Left ventricle myocardium inferior (tissue), 1 donor: ENCODE measurements around the gene PERM1. TPM values are rescaled to one million over a fixed set of nuclear protein-coding genes. Genes with fewer than 3 reads are reported as not detected.
"Not testable (repeated sequence)": the region's sequence is repeated elsewhere in the genome, so short reads cannot be mapped to it uniquely, and the experiment has no call there.

Experiments
- DNase-seq: peaks from one replicate; pipeline ENCODE4 v3.0.0-alpha.2; 2020
- H3K27ac ChIP-seq: fragments of 200-600 bp; replicated peaks from 2 replicates; pipeline ENCODE4 v1.8.0; 2021
- H3K27me3 ChIP-seq: fragments of 200-600 bp; 2 replicates; pipeline ENCODE4 v1.8.0; 2021; ENCODE audit warnings: low read depth
- H3K36me3 ChIP-seq: fragments of 200-600 bp; 2 replicates; pipeline ENCODE4 v1.8.0; 2021
- H3K4me1 ChIP-seq: fragments of 200-600 bp; 2 replicates; pipeline ENCODE4 v1.8.0; 2021
- H3K4me3 ChIP-seq: fragments of 200-600 bp; 2 replicates; pipeline ENCODE4 v1.8.0; 2021; ENCODE audit warnings: mild to moderate bottlenecking, moderate library complexity
- H3K9me3 ChIP-seq: fragments of 200-600 bp; replicated peaks from 2 replicates; pipeline ENCODE4 v1.8.0; 2021
- intact Hi-C: fragments of 100-400 bp; cut with micrococcal nuclease; formaldehyde crosslinking; loops from one replicate; pipeline ENCODE4 v1.11.0; 2022
- total RNA-seq: library from RNA; stranded (reverse); fragmentation: NEBNext Ultra II Directional; extraction: Animal tissue kit (Norgen Biotek cat#: 25700); gene quantifications from one replicate; pipeline ENCODE4 v1.2.1, GENCODE V29; 2021
- TF ChIP-seq, protein P1 (sequence below): fragments of 200-600 bp; IDR thresholded peaks from 2 replicates; pipeline ENCODE4 v1.8.0; 2021; ENCODE audit warnings: antibody characterized with exemption, mild to moderate bottlenecking, borderline replicate concordance
- donor health status: DM: no; HTN: yes; CAD: no; lungs with severe emphysema.

Gene PERM1
- total RNA-seq, 1 donor from 2014 or later = 160 TPM

DNA sequence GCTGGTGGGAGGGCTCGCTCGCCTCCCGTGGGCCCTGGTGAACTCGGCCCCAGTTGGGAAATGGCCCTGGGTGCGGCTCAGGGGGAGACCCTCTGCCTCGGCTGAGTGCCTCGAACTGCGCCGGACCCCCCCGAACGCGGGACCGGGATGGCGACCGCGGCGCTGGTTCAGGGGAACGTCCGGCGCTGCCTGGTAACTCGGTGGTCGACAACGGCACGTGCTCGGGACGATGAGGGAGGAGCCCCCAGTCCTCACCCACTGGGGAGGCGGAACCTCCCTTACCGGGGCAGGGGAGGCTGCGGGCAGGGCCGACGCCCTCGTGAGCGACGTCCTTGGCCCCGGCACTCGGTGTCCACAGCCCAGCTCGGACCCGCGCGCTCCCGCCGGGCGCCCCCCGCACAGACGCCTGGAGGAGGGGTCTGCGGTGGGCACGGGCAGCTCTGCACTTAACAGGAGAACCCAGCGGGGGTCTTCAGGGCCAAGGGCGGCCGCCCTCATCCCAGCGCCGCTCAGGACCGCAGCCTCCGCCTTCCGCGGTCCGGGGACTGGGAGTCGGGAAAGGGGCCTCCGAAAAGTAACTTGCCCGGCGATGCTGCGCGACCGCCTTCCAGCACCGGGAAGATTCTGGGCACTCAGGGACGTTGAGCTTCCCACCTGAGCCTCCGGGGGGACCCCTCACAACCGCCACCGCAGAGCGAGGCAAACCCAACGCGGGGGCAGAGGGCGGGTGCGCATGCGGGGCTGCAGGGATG lies 16.3 kb upstream of the PERM1 start:
- TF ChIP-seq, protein P1, sequence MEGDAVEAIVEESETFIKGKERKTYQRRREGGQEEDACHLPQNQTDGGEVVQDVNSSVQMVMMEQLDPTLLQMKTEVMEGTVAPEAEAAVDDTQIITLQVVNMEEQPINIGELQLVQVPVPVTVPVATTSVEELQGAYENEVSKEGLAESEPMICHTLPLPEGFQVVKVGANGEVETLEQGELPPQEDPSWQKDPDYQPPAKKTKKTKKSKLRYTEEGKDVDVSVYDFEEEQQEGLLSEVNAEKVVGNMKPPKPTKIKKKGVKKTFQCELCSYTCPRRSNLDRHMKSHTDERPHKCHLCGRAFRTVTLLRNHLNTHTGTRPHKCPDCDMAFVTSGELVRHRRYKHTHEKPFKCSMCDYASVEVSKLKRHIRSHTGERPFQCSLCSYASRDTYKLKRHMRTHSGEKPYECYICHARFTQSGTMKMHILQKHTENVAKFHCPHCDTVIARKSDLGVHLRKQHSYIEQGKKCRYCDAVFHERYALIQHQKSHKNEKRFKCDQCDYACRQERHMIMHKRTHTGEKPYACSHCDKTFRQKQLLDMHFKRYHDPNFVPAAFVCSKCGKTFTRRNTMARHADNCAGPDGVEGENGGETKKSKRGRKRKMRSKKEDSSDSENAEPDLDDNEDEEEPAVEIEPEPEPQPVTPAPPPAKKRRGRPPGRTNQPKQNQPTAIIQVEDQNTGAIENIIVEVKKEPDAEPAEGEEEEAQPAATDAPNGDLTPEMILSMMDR = peak; percentile 2
- DNase-seq = no peak
- H3K27ac ChIP-seq = peak overlapping the region; percentile 99
- intact Hi-C loops = no loop called here
- no peaks in the 10 kb centered on the region for H3K27me3 ChIP-seq
- H3K4me3 ChIP-seq = peak overlapping the region; percentile 77
- H3K36me3 ChIP-seq = no peaks in the 10 kb centered on the region
- H3K9me3 ChIP-seq = no peaks in the 10 kb centered on the region
- H3K4me1 ChIP-seq = peaks cover 45% of the 10 kb centered on the region

DNA sequence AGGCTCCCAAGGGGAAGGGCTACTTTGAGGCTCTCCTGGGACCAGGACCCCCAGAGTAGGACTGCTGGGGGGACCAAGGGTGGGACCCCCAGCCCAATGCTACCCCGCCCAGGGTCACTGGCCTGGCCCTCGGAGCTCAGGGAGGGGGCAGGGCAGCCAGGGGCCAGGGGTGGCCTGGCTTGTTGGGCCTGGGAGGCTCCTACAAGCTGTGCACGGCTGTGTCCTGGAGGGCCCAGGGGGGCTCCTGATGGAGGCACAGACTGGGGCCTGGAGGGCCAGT lies 15.8 kb upstream of the PERM1 start:
- Histone ChIP-seq H3K36me3 (no peaks in the 10 kb centered on the region), H3K4me3 (peak overlapping the region; percentile 77), H3K27me3 (no peaks in the 10 kb centered on the region), H3K9me3 (no peaks in the 10 kb centered on the region), H3K27ac (no peak overlapping the region), H3K4me1 (peaks cover 45% of the 10 kb centered on the region)
- DNase-seq = no peak
- TF ChIP-seq, protein P1 = no peak
- intact Hi-C loops = no loop called here

DNA sequence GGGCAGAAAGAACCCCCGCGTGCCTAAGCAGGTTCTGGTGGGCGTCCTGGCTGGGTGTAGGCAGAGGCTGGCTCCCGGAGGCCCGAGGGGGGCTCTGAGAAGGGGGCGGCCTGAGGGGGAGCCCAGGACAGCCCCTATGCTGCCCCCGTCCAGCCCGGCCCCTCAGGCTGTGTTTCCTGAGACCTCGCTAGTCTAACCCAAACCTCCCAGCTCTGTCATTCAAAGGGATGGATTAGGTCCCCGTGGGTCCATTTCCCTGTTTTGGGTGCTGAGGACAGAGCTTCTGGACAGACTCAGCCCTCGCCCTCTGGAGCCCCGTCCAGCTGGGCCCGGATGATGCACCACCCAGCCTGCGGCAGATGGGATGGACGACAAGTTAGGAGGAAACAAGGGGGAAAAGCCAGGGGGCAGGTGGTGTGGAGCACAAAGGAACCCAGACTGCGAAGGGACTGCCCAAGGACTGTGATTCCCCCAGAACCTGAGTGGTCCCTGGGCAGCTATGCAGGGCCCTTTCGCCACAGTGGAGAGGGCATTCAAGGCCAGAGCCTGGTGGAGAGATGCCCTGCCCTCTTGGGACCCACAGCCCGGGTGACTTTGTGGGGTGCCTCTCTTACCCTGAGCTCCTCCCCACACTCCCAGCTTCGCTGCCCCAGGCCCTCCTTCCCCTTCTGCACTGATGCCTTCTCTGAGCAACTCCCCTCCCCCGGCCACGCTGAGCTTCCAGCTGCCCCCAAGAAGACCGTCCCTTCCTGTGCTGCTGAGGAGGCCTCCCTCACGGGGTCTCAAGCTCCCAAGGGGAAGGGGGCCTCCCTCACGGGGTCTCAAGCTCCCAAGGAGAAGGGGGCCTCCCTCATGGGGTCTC lies 15.2 kb upstream of the PERM1 start:
- Histone ChIP-seq H3K4me3 (peak overlapping the region; percentile 77), H3K27me3 (no peaks in the 10 kb centered on the region), H3K36me3 (no peaks in the 10 kb centered on the region), H3K27ac (no peak overlapping the region), H3K4me1 (peaks cover 44% of the 10 kb centered on the region), H3K9me3 (peaks cover 5% of the 10 kb centered on the region)
- no peak for DNase-seq
- TF ChIP-seq, protein P1 = no peak
- intact Hi-C loops = no loop called here

DNA sequence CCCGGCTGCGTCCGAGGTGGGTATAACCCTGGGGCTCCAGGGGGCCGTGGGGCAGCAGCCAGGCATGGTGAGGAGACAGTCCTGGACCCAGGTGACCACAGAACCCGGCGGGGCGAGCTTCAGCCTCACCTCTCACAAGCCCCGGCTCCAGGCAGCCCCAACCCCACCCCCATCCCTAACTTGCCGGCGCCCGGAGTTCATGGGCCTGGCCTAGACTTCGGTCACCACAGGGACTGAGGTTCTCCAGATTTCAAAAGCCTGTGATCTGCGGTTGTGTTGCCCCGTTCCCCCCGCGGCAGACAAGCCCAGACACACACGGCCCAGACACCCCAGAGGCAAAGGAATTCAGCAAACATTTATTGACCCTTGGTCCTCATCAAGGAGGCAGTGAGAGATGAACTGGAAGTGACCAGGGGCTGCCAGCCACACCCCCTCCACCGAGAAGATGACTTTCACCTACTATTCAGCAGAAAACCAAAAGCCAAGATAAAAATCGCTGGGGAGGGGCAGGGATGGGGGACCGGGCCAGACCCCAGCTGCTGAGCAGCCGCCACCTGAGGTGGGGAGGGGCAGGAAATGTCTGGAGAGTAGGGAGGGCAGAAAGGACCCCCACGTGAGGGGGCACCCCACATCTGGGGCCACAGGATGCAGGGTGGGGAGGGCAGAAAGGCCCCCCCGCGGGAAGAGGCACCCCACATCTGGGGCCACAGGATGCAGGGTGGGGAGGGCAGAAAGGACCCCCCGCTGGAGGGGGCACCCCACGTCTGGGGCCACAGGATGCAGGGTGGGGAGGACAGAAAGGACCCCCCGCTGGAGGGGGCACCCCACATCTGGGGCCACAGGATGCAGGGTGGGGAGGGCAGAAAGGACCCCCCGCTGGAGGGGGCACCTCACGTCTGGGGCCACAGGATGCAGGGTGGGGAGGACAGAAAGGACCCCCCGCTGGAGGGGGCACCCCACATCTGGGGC lies 14.1 kb upstream of the PERM1 start:
- intact Hi-C loops = no loop called here
- DNase-seq = no peak
- TF ChIP-seq, protein P1 = no peak
- Histone ChIP-seq H3K27ac (no peak overlapping the region), H3K27me3 (no peaks in the 10 kb centered on the region), H3K36me3 (no peaks in the 10 kb centered on the region), H3K4me1 (peaks cover 32% of the 10 kb centered on the region), H3K4me3 (no peak overlapping the region), H3K9me3 (peaks cover 10% of the 10 kb centered on the region)

DNA sequence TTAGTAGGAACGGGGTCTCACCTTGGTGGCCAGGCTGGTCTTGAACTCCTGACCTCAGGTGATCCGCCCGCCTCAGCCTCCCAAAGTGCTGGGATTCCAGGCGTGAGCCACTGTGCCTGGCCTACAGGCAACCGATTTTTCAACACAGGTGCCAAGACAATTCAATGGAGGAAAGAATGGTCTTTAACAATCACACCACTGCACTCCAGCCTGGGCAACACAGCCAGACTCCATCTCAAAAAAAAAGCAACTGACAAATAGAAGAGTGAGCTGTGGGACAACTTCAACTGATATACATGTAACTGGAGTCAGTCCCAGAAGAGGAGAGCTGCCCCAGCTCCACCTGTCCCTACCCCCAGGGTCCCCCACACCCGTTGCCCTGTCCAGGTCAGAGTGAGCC lies 12.7 kb upstream of the PERM1 start:
- H3K4me1 ChIP-seq = peaks cover 23% of the 10 kb centered on the region
- H3K27me3 ChIP-seq, H3K4me3 ChIP-seq, intact Hi-C loops, DNase-seq, H3K27ac ChIP-seq, H3K36me3 ChIP-seq: not testable (repeated sequence)
- H3K9me3 ChIP-seq = peaks cover 10% of the 10 kb centered on the region
